DMS114 treated with DMSO at 0.1 percent for 48 hours (cell line): ENCODE measurements around the gene ZC3H11A.
"Not testable (repeated sequence)": the region's sequence is repeated elsewhere in the genome, so short reads cannot be mapped to it uniquely, and the experiment has no call there.

Source experiments
- DNase-seq: peaks from one replicate; lab custom pipeline; 2025; ENCODE audit not compliant: unreplicated experiment; lab: John Stamatoyannopoulos, UW

ZC3H11A gene

DNA sequence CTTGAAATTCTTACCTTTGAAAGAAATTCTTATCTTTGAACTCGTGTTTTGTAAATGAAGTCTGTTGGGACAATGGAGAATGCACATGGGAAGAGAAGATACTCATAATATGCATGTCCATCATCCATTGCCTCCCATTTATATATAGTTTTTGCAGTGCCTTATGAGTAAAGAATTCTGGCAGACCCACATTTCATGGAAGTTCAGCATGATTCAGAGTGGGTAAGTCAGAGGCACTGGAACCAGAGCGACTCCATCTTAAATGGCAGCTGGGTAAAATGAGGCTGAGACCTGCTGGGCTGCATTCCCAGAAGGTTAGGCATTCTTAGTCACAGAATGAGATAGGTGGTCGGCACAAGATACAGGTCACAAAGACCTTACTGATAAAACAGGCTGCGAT lies 16.6 kb upstream of the ZC3H11A start:
- no peak for DNase-seq

DNA sequence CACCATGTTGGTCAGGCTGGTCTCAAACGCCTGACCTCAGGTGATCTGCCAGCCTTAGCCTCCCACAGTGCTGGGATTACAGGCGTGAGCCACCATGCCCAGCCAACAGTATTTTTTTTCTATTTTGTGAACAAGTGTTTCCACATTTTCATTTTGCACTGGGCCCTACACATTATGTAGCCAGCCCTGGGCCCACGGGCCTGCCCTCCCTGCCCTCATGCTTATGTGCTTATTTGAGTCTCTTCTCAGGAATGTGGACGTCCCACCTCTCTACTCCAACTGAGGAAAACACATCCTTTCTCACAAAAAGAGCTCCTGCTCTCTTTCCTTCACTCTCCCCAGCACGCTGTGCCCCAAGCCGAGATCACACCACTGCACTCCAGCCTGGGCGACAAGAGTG lies 13.5 kb upstream of the ZC3H11A start:
- DNase-seq: no peak

DNA sequence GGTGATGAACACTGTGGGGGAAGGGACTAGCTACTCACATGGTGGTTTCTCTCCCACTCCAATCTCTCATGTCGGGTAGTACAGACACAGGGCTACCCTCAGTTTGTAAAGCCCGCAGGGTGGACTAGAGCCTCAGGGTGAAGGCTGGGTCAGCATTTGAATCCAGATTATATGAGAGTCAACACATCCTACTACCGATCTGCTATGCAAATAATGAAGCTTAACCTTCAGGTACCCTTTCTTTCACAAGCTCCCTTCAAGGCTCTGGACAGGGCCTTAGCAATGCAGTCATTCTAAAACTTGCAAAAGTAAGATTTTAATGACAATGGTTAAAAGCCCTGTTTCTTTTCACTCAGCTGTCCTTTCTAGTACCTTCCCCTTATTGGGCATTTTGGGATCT lies 5.5 kb upstream of the ZC3H11A start:
- no peak for DNase-seq

DNA sequence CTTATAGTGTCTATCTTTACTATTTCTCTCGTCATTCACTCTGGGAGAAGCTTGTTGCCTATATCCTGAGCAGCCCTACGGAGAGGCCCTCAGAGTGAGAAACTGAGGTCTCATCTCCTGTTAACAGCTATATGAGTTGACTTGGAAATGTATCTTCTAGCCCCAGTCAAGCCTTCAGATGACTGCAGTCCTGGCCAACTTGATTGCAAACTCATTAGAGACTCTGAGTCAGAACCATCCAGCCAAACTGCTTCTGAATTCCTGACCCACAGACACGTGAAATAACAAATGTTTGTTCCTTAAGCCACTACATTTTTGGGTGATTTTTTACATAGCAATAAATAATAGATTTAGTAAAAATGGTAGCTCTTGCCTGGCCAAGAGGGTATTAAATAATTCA lies 3.9 kb upstream of the ZC3H11A start:
- no peak for DNase-seq

DNA sequence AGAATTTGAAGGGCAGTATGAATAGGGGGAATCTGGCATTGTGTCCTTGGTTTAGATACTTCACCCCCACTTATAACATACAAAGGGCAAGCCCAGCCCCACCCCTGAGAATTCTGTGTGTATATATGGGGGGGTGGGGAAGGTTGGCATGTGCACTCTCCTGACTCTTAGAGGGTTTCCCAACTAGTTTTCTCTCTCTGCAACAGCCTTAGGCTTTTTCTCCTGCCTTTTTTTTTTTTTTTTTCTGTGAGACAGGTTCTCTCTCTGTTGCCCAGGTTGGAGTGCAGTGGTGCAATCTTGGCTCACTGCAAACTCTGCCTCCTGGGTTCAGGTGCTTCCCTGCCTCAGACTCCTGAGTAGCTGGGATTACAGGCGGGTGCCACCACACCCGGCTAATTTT lies 2.9 kb upstream of the ZC3H11A start:
- DNase-seq: no peak

DNA sequence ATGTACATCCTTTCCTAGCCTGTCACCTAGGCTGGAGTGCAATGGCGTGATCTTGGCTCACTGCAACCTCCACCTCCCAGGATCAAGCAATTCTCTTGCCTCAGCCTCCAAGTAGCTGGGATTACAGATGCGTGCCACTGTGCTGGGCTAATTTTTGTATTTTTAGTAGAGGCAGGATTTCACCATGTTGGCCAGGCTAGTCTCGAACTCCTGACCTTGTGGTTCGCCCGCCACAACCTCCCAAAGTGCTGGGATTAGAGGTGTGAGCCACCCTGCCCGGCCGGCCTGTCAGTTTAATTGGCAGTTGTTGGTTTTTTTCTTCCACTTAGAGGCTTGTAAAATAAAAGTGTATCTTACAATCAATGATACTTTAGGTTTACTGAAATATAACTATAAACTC lies 1.9 kb upstream of the ZC3H11A start:
- not testable (repeated sequence) for DNase-seq

DNA sequence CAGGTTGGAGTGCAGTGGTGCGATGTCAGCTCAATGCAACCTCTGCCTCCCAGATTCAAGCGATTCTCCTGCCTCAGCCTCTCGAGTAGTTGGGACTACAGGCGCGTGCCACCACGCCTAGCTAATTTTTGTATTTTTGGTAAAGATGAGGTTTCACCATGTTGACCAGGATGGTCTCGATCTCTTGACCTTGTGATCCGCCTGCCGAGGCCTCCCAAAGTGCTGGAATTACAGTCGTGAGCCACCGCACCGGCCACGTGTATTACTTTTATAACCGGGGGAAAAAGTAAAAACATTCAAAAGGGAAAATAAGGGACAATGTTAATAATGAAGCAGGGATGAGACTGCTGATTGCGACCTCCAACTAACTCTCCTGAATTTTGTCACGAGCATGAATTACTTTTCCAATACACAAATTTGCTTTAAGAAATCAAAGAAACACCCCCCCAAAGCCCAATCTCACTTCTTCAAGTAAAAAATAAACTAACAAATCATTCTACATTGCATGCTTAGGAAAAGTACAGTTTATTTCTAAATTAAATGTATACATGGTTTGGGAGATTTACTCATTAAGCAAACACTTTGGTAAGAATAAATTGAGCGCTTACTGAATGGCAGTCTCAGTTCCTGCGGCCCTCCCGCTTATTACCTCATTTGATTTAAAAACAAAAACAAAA lies 521 bp upstream of the ZC3H11A start:
- DNase-seq: no peak

DNA sequence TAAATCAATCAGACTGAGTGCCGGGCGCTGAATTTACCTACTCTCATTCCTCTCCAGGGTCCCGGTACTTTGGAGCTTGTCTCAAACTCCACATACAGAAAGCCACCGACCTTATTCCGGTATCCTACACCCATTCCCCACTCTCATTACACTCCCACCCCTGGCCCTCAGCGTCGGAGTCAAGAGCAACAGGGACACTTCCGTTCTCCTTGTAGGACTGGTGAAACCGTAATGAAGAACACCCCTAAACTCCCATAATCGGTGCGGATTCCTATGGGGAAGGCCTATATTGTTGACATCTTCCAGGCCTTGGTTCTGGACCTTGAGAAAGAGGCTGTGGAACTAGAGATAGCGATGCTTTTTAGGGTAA lies 798 bp downstream of the ZC3H11A start:
- DNase-seq: no peak

DNA sequence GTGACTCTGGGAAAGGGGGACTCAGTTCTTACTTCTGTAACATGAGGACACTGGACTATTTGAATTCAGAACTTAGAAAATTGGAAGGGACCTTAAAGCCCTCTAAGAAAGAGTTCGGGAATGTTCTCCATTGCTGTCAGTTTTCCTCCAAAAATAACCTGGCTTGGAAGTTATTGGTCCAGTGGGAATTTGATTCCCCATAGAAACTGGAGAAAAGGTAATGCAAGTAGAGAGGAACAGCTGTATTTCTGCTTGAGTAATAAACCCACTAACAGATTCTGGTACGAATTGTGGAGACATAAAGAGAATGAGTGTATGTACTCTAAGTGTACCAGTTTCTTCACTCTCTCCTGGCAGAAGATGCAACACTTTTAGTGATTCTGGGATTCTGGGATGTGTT lies 1.8 kb downstream of the ZC3H11A start:
- DNase-seq: no peak

DNA sequence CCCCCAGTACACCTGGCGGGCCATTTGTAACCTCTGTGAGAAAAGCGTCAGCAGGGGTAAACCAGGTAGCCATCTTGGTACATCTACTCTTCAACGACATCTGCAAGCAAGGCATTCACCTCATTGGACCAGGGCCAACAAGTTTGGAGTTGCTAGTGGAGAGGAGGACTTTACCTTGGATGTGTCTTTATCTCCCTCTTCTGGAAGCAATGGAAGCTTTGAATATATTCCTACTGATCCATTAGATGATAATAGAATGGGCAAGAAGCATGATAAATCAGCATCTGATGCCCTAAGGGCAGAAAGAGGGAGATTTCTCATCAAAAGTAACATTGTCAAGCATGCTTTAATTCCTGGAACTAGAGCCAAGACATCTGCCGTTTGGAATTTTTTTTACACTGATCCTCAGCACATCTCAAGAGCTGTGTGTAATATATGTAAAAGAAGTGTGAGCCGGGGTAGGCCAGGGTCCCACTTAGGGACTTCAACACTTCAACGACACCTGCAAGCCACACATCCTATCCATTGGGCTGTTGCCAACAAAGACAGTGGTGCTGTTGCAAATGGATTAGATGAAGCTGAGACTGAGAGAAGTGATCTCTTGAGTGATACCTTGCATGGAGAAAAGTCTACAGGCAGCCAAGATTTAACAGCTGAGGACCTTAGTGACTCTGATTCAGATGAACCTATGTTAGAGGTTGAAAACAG lies 2.7 kb downstream of the ZC3H11A start:
- DNase-seq: no peak

DNA sequence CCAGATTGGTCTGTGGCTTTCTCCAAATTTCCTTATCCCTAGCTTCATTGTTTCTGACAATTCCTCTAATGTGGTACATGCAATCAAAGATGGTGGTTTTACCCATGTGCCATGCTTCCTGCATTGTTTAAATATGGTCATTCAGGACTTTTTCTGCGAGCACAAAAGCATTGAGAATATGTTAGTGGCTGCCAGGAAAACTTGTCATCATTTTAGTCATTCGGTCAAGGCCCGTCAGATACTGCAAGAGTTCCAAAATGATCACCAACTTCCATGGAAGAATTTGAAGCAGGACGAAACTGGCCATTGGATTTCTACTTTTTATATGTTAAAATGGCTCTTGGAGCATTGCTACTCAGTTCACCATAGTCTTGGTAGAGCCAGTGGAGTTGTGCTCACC lies 3.7 kb downstream of the ZC3H11A start:
- DNase-seq: no peak

DNA sequence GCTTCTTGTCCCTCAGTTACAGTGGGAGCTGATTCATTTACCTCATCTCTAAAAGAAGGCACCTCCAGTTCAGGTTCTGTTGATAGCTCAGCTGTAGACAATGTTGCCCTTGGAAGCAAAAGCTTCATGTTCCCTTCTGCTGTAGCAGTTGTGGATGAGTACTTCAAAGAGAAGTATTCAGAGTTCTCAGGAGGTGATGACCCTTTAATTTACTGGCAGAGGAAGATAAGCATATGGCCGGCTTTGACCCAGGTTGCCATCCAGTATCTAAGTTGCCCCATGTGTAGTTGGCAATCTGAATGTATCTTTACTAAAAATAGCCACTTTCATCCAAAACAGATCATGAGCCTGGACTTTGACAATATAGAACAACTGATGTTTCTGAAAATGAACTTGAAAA lies 4.5 kb downstream of the ZC3H11A start:
- DNase-seq: no peak

DNA sequence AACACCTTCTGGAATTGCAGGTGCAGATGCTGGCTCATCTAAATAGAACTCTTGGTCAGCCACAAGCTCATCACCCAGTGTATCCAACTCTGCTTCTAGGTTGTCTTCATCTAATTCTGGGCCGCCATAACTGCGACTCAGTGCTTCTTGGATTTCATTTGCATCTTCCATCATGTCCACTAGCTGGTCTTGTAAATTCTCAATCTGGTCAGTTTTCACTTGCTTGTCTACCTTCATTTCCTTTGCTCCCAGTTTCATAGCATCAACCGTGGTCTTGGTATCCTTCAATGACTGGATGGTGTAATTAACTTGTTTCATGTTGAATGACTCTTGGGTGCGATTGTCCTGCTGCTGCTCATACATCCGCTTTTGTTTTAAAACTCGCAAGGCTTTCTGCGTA lies 10.3 kb downstream of the ZC3H11A start:
- DNase-seq: no peak

DNA sequence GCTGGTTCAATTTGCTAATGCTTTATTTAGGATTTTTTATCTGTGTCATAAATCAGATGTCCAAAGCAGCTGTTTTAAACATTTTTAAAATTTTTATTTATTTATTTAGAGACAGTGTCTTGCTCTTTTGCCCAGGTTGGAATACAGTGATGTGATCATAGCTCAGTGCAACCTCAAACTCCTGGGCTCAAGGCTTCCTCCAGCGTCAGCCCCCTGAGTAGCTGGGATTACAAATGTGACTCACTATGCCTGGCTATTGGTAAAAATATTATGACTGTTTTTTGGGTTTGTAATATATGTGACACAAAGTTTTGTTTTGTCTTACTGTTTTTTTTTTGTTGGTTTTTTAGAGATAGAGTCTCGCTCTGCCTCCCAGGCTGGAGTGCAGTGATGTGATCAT lies 11.8 kb downstream of the ZC3H11A start:
- DNase-seq: no peak

DNA sequence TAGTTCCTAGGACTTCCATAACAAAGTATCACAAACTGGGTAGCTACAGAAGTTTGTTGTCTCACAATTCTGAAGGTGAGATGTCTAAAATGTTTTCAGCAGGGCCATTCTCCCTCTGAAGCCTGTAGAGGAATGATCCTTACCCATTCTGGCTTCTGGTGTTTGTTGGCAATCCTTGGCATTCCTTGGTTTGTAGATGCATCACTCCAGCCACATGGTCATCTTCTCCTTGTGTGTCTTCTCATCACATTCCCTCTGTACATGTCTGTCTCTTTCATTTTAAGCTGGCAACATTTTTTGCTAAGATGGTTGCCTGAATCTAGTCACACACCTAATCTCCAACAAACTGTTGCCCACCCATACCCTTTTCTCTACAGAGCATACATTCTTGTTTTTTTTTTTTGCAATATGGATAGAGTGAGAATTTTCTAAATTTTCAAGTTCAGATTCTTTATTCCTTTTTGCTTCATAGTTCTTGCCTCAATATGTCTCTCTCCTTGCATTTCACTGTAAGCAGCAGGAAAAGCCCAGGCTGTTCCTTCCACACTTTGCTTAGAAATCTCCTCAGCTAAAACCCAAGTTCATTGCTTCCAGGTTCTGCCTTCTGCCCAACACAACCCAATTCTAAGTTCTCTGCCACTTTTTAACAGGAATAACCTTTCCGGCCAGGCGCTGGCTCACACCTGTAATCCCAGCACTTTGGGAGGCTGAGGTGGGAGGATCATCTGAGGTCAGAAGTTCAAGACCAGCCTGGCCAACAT lies 18.3 kb downstream of the ZC3H11A start:
- no peak for DNase-seq

DNA sequence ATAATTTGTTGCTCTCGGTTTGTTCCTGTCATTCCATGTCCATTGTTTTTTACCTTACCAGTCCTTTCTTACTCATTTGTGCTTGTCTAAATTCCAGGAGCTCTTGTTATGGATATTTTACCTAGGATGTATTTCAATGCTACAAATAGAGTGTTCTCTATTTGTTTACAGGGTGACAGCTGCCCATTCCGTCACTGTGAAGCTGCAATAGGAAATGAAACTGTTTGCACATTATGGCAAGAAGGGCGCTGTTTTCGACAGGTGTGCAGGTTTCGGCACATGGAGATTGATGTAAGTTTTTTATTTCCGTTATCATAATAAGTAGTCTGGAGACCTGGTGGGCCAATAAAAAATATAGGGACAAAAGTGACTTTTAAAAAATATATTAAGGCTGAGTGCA lies 23.0 kb downstream of the ZC3H11A start:
- no peak for DNase-seq

DNA sequence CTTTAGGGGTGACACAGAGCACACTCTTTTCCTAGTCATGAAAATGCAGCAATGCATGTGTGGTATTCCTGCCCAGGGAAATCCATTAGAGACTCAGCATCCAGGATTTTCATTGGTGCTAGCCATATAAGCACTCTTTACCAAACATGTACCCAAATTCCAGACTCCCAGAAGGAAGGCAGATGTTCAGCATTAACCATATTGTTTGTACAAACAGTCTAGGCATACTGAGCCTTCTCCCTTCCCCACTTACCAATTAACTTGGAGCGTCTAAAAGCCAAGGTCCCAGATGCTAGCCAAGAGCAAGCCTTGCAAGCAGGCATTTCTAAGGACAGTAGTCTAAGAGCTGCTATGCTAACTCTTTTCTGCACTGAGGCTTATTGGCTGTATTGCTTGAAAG lies 27.9 kb downstream of the ZC3H11A start:
- DNase-seq: no peak

DNA sequence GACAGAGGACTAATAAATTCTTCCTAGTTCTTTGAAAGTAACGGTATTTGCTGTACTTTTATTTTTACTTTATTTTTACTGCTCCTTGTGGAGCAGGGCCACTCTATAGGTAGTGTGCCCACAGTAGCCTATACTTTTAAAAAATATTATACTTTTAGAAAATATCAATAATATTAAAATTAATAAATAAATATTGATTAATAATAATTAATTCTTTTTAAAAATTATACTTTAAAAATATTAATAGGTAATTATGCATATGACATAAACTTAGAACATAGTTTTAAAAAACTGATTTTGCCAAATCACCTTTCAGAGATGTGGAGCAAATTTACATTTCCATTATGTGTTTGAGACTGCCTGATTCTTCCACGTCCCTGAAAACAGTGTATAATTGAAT lies 30.8 kb downstream of the ZC3H11A start:
- no peak for DNase-seq

DNA sequence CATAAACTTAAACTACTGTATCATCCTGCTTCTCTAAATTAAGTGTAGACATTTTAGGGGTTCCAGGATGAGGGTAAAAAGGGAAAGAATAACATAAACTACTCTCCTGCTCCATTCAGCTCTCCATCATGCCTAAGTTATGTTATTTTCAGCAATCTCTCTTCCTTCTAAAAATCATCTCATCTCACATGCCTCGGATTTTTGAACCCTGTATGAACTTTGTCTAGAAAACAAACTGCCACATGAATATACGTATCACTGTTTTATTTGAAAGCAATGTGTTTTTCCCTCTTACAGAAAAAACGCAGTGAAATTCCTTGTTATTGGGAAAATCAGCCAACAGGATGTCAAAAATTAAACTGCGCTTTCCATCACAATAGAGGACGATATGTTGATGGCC lies 32.6 kb downstream of the ZC3H11A start:
- DNase-seq: no peak

DNA sequence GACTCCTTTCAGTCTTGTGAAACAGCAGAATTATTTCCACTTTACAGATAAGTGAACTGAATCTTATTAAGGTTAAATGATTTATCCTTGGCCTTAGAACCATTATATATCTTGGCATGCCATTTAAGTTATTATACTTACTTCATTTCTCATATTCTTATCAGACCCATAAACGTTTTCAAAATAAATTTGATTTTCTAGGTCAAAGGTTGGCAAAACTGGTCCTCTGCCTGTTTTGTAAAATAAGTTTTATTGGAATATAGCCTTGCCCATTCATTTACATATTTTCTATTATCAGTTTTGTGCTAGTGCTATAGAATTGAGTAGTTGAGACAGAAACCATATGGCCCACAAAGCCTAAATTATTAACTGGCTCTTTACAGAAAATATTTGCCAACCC lies 33.1 kb downstream of the ZC3H11A start:
- no peak for DNase-seq

DNA sequence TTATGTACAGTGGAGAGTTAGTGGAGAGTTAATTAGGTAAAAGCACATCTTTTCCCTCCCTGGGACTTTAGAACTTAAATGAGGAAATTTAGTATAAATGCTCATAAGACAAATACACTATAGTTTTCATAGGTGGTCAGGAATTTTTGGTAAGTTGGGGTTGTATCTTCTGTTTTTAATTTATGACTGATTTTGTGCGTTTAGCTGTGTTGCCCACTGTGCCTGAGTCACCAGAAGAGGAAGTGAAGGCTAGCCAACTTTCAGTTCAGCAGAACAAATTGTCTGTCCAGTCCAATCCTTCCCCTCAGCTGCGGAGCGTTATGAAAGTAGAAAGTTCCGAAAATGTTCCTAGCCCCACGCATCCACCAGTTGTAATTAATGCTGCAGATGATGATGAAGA lies 33.8 kb downstream of the ZC3H11A start:
- DNase-seq: not testable (repeated sequence)

DNA sequence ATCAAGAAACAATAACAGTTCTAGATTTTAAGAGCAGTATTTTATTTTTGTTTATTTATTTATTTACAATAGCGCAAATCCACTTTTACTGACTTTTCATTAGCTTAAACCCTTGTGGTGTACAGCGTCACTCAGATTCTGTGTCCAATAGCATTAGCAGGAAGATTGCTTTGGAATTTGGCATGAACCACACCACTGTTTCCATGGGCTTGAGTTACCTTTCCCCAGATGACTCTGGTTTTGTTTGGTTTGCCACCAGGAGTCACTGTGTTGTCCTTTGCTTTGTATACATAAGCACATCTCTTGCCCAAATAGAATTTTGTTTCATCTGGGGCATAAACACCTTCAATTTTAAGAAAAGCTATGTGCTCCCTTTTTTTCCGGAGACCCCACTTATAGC lies 40.1 kb downstream of the ZC3H11A start:
- no peak for DNase-seq
